GM18526 (cell line): Measurements from ENCODE around the gene RET.

Experiments used
- POLR2A ChIP-seq: IDR thresholded peaks from 3 replicates; pipeline ENCODE4 v1.6.1; 2011; ENCODE audit not compliant: insufficient read length; ENCODE audit errors: extremely low read depth

The RET gene

DNA sequence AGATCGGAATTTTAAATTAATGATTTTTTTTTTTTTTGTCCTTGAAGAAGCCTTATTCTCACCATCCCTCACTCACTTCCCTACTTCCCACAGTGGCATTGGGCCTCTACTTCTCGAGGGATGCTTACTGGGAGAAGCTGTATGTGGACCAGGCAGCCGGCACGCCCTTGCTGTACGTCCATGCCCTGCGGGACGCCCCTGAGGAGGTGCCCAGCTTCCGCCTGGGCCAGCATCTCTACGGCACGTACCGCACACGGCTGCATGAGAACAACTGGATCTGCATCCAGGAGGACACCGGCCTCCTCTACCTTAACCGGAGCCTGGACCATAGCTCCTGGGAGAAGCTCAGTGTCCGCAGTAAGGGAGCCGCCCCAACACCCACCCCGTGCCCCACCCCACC, 23.5 kb downstream of the RET start:
- no peak for TF ChIP-seq POLR2A

DNA sequence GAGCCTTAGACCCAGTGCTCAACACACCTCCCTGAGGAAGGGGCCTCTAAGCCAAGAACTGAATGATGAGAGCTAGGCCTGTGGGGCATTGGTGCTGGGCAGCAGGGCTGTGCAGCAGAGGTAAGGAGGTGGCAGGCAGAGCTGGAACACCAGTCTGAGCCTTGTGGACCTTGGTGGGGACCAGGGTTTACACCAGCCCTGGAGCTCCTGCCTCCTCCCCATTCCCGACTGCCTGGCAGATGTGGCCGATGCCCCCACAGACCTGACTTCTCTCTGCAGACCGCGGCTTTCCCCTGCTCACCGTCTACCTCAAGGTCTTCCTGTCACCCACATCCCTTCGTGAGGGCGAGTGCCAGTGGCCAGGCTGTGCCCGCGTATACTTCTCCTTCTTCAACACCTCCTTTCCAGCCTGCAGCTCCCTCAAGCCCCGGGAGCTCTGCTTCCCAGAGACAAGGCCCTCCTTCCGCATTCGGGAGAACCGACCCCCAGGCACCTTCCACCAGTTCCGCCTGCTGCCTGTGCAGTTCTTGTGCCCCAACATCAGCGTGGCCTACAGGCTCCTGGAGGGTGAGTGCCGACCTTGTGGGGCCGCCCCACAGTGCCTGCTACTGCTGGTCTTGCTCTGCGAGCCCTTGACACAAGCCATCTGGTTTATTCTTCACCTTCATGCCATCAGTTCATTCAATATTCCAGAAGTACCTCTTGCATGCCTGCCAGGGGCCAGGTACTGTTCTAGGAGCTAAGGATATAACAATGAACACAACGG, 25.4 kb downstream of the RET start:
- no peak for TF ChIP-seq POLR2A

DNA sequence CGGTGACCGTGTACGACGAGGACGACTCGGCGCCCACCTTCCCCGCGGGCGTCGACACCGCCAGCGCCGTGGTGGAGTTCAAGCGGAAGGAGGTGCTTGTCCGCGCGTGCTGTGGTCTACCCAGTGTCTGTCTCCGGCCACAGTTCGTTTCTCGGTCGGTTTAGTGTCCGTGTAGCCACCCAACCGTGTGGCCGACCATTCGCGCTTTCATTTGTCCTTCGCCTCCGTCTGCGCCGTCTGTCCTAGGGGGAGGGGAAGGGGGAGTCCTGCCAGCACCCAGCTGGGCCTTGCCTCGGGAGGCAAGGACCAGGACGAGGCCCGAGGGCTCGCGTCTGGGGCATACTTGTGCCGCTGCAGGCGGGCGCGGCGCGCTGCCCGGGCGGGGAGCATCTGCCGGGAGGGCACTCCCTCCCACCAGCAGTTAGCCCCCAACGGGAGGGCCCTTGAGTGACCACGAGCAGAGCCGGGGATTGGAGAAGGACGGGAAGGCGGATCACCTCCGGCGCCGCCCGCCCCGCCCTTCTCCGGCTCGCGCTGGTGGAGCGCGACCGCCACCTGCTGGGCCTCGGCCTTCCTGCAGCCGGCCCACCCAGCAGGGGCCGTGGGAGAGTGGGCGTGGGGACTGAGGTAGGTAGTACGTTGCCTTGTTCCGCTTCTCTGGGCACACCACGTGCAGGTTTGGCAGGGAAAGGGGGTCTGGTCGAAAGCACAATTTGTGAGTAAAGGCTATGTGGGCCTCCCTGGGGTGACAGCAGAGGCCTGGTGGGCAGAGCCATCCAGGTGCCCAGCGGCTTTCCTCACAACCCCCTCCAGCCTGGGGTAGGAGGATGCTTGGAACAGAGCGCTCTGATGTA, 28.5 kb downstream of the RET start:
- TF ChIP-seq POLR2A = no peak

DNA sequence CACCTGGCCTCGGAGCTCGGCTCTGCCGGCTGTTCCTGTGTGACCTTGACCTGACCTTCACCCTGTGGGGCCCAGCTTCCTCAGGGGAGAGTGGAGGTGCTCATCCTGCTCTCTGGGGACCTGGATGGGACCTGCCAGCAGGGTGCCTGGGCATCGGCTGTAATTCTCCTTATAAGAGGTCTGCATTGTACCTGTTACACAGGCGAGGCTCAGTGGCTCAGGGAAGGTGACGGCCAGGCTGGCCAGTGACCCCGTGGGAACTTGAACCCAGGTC, 29.0 kb downstream of the RET start:
- TF ChIP-seq POLR2A = no peak

DNA sequence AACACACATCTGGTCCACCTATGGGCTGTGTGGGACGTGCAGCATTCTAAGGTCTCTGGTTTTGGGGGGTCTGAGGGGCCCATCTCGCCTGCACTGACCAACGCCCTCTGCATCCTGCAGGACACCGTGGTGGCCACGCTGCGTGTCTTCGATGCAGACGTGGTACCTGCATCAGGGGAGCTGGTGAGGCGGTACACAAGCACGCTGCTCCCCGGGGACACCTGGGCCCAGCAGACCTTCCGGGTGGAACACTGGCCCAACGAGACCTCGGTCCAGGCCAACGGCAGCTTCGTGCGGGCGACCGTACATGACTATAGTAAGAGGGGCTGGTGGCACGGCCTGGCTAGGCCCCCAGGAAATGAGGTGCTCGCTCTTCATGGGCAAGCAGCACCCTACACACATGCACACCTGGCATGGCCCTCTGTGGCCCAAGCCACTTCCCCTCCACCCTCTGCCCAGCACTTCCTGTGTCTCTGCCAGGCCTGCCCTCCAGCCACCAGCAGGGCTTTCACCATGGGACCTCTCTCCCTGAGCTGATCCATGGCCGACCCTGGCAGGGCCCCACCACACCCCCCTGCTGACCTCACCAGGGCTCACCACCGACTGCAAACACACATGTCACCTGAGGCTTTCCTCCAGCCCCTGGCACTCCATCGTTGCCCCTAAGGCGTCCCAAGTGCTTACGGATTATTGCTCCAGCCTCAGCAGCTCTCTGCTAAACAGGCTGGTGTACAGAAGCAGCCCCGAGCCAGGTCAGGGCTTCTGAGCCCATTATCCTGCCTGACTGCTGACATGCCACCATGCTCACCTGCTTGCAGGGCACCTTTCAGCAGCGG, 29.6 kb downstream of the RET start:
- no peak for TF ChIP-seq POLR2A

DNA sequence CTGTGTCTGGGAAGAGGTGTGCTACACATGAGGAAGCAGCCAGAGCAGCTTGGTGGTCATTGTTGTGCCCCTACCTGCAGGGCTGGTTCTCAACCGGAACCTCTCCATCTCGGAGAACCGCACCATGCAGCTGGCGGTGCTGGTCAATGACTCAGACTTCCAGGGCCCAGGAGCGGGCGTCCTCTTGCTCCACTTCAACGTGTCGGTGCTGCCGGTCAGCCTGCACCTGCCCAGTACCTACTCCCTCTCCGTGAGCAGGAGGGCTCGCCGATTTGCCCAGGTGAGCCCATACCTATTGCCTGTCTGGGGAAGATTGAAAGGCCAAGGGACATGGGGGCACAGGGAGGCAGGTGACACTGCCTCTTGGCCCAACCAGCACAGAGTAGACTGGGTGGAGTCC, 32.1 kb downstream of the RET start:
- TF ChIP-seq POLR2A = no peak

DNA sequence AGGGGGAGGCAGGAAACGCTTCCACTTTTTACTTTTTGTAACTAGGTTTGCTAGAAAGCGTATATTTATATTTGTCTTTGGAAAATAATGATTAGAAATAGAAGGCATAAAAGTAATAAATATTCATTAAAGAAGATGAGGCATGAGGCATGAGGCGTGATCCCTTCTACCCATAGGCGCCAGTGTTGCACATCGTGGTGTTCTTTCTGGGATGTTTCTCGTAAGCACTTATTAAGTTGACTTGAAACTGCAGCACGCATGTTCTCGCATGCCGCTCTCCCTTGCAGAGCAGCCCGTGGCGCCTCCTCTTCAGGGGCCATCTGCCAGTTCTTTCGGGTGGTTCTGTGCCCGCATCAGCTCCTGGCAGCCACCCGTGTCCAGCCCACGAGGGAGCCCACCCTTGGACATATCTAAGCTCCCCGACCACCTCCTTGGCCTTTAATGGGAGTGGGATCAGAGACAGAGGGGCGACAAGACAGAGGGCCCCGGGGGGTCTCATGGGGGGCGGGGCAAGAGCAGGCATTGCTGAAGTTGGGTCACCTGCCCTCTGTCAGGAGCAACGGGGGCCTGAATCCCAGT, 32.9 kb downstream of the RET start:
- TF ChIP-seq POLR2A = no peak

DNA sequence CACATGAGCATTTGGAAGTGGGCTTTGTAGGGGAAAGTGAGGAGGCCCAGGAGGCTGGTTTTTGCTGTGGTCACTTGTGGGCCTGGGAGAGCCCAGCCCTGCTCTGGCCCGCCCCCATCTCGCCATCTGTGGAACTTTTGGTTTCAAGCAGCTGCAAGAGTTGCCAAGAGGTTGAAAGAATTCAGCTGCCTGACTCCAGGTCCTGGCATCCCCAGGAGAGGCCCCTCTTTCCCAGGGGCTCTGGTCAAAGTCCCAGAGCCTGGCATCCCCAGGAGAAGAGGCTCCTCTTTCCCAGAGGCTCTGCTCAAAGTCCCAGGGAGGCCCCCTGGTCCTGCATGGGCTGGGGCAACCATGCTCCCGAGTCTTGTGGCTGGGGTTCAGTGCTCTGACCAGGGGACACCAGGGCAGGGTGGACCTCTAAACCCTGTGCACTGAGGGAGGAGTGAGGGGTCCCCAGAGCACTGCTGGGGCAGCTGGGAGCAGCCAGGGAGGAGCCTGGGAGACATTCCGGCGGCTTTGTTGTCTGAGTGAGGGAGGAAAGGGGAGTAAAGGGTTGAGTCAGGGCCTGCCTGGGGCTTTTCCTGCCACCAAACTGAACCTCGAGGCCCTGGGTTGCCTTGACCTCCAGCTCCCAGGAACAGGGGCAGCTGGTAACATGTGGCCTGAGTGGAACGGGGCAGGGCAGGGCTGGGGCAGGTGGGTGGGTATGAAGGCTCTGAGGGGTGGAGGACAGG, 33.6 kb downstream of the RET start:
- TF ChIP-seq POLR2A = no peak

DNA sequence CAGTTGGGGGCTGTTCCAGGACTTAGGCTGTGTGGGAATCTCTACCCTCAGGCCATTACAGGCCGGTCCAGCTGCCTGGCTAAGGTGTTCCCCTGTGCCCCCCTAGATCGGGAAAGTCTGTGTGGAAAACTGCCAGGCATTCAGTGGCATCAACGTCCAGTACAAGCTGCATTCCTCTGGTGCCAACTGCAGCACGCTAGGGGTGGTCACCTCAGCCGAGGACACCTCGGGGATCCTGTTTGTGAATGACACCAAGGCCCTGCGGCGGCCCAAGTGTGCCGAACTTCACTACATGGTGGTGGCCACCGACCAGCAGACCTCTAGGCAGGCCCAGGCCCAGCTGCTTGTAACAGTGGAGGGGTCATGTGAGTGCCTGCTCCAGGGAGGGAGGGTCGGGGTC, 34.2 kb downstream of the RET start:
- TF ChIP-seq POLR2A = no peak

DNA sequence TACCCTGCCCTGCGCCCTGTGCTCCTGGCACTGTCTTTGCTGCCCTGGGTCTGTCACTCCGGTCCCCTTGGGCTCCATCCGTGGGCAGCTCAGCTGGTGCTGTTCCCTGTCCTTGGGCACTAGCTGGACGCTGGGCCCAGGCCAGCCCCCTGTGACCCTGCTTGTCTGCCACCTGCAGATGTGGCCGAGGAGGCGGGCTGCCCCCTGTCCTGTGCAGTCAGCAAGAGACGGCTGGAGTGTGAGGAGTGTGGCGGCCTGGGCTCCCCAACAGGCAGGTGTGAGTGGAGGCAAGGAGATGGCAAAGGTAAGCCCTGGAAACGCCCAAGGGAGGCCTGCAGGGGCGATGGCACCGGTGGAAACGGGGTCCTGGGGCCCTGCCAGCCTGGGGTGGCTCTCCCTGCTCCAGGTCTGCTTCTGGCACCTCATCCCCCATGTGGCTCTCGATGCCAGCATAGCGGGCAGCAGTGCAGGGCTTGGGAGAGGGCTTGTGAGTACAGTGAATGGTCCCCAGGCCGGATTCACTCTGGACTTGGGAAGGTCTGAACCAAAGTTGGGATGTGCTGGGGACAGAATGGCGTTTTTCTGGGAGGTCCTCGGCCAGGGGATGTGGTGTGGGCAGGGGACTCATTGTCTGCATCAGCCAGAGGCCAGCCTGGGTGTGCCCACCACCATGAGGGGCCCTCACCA, 35.2 kb downstream of the RET start:
- no peak for TF ChIP-seq POLR2A

DNA sequence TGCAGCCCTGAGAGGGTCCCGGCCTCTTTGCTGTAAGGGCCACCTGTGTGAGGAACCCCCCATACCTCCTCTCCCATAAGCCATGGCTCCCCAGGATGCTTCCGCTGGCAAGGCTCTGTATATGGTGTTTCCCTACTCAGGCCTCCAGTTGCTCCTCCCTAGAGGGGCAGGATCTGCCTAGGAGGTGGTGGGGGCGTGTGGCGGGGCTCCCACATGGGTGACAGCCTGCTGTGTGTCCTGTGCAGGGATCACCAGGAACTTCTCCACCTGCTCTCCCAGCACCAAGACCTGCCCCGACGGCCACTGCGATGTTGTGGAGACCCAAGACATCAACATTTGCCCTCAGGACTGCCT, 35.7 kb downstream of the RET start:
- no peak for TF ChIP-seq POLR2A

DNA sequence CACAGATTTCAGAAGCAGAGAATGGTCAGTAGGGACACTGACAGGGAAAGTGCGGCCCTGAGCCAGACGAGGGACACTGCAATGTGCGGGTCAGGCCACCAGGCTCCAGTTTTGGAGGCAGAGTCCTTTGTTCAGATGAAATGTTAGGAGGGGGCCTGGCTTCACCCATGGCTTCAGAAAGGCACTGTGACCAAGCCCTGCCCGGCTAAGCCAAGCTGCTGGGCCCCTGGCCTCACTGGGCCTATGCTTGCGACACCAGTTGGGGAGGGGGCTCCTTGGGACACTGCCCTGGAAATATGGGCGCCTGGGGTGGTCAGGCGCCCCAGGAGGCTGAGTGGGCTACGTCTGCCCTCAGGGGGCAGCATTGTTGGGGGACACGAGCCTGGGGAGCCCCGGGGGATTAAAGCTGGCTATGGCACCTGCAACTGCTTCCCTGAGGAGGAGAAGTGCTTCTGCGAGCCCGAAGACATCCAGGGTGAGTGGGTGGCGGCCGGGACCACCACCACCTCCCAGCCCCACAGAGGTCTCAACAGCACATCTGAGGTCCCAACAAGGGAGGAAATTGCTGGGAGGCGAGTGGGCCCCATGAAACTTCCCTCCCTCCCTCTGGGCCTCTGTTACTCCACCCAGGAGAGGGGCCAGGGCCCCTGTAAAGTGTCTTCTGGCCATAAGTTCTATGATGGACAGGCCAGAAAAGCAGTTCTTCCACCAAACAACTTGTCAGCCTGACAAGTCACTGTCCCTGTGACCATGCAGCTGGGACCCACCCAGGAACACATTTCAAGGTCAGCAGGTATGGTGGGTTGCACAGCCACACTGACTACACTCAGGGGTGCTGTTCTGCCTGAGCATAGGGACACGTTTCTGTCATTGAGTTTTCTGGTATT, 36.6 kb downstream of the RET start:
- no peak for TF ChIP-seq POLR2A

DNA sequence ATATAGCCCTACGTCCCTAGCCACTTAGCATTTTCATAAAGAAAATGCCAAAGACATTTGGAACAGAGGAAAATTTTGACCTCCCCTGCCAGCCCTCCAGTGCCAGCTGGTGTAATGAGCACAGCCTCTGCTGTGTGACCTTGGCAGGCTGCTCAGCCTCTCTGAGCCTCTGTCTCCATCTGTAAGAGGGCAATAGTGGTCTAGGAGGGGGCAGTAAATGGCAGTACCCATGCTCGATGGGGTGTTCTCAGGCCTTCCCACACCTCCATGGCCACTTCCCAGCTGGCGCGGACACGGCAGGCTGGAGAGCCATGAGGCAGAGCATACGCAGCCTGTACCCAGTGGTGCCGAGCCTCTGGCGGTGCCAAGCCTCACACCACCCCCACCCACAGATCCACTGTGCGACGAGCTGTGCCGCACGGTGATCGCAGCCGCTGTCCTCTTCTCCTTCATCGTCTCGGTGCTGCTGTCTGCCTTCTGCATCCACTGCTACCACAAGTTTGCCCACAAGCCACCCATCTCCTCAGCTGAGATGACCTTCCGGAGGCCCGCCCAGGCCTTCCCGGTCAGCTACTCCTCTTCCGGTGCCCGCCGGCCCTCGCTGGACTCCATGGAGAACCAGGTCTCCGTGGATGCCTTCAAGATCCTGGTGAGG, 37.3 kb downstream of the RET start:
- no peak for TF ChIP-seq POLR2A
